C4-2B (cell line): ENCODE measurements around the gene CDK5.

Experiments
- ZFX ChIP-seq: fragments of 450-650 bp; IDR thresholded peaks from 2 replicates; pipeline ENCODE4 v1.6.1; 2017
- TF ChIP-seq, protein P1 (sequence below): fragments of 450-650 bp; conservative IDR thresholded peaks from 2 replicates; pipeline ENCODE4 v1.5.1; 2017; ENCODE audit warnings: mild to moderate bottlenecking

DNA sequence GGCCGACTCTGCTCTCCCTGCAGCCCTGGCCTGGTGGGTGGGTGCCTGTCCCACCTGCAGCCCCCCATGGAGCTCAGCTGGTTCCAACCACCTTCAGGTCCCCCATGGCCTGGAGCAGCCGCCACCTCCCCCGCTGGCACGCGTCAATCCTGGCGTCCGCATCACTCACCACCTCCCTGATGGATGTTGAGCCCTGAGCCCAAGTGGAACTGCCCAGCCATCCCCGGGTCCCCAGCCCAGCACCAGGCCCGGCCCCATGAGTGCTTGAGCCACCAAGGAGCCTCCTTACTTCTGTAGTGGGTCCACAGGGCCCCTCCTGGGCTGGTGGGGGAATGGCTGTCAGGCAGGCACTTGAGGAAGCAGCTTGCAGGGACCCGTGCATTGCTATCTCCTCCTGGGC, 43.2 kb upstream of the CDK5 start:
- TF ChIP-seq, protein P1, sequence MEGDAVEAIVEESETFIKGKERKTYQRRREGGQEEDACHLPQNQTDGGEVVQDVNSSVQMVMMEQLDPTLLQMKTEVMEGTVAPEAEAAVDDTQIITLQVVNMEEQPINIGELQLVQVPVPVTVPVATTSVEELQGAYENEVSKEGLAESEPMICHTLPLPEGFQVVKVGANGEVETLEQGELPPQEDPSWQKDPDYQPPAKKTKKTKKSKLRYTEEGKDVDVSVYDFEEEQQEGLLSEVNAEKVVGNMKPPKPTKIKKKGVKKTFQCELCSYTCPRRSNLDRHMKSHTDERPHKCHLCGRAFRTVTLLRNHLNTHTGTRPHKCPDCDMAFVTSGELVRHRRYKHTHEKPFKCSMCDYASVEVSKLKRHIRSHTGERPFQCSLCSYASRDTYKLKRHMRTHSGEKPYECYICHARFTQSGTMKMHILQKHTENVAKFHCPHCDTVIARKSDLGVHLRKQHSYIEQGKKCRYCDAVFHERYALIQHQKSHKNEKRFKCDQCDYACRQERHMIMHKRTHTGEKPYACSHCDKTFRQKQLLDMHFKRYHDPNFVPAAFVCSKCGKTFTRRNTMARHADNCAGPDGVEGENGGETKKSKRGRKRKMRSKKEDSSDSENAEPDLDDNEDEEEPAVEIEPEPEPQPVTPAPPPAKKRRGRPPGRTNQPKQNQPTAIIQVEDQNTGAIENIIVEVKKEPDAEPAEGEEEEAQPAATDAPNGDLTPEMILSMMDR, result no peak
- TF ChIP-seq ZFX, result no peak
